ENCODE measurements around the gene ZSCAN5B. TPM values are rescaled to one million over a fixed set of nuclear protein-coding genes. Genes with fewer than 3 reads are reported as not detected.

The ZSCAN5B gene
- total RNA-seq, 2 donors from 2014 or later = not detected

DNA sequence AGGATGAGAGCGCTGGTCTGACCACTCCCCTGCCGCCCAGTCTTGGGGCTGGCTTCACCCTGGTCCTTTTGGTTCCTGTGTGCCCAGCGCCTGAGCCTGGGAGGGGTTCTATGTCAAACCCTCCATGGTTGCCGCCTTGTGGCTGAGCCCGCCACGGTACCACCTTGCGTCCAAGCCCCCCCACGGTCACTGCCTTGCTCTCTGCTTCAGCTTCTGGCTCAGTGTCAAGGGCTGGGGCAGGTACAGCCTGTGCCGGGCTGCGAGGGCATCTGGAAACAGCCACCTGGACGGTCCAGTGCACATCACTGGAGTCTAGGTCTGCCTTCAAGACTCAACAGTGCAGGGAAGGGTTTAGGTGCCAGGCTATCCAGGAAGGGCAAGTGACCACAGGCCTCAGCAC is 36.0 kb downstream of the ZSCAN5B start:
- no peak for DNase-seq
- H3K4me3 Mint-ChIP-seq = no peak overlapping the region
- no peaks in the 10 kb centered on the region for H3K27me3 Mint-ChIP-seq (ENCODE audit: insufficient read depth)
- no peak overlapping the region for H3K27ac ChIP-seq (ENCODE audit: low read depth, low read length)
- peaks cover 12% of the 10 kb centered on the region for H3K36me3 Mint-ChIP-seq (ENCODE audit: low read depth)
- H3K27ac Mint-ChIP-seq = no peak overlapping the region
- no peaks in the 10 kb centered on the region for H3K9me3 Mint-ChIP-seq
- H3K36me3 ChIP-seq (ENCODE audit: control insufficient read depth, insufficient read depth, low read length) = peaks cover 11% of the 10 kb centered on the region
- no peaks in the 10 kb centered on the region for H3K27me3 ChIP-seq (ENCODE audit: control insufficient read depth, insufficient read depth, low read length, poor library complexity, severe bottlenecking)
- H3K9ac ChIP-seq (ENCODE audit: extremely low read depth, low read length, poor library complexity, severe bottlenecking) = no peak overlapping the region
- no peaks in the 10 kb centered on the region for H3K4me1 Mint-ChIP-seq
- H3K9me3 ChIP-seq (ENCODE audit: control insufficient read depth, low read length) = no peaks in the 10 kb centered on the region
- H3K4me1 ChIP-seq (ENCODE audit: control insufficient read depth, insufficient read depth, low read length) = no peaks in the 10 kb centered on the region
- TF ChIP-seq, protein P1, sequence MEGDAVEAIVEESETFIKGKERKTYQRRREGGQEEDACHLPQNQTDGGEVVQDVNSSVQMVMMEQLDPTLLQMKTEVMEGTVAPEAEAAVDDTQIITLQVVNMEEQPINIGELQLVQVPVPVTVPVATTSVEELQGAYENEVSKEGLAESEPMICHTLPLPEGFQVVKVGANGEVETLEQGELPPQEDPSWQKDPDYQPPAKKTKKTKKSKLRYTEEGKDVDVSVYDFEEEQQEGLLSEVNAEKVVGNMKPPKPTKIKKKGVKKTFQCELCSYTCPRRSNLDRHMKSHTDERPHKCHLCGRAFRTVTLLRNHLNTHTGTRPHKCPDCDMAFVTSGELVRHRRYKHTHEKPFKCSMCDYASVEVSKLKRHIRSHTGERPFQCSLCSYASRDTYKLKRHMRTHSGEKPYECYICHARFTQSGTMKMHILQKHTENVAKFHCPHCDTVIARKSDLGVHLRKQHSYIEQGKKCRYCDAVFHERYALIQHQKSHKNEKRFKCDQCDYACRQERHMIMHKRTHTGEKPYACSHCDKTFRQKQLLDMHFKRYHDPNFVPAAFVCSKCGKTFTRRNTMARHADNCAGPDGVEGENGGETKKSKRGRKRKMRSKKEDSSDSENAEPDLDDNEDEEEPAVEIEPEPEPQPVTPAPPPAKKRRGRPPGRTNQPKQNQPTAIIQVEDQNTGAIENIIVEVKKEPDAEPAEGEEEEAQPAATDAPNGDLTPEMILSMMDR (conservative IDR thresholded peaks at IDR 0.05) = no peak
- H3K4me3 ChIP-seq (ENCODE audit: low read length) = no peak overlapping the region
- 94 to 100% methylated on average over 4 to 11 of the region's 11 CpGs for WGBS, 2 experiments (ENCODE audit: insufficient coverage in 1 of 2, insufficient read length in 1 of 2)

DNA sequence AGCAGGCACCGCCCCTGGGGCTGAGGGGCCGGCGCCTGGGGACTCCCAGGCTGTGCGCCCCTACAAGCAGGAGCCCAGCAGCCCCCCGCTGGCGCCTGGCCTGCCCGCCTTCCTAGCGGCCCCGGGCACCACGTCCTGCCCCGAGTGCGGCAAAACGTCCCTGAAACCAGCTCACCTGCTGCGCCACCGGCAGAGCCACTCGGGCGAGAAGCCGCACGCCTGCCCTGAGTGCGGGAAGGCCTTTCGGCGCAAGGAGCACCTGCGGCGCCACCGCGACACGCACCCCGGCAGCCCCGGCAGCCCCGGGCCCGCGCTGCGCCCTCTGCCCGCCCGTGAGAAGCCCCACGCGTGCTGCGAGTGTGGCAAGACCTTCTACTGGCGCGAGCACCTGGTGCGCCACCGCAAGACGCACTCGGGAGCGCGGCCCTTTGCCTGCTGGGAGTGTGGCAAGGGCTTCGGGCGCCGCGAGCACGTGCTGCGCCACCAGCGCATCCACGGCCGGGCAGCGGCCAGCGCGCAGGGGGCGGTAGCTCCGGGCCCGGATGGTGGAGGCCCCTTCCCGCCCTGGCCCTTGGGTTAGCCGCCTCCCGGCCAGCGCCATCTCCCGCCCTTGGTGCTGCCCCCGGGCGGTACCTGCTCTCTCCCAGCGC is 37.8 kb downstream of the ZSCAN5B start:
- no peaks in the 10 kb centered on the region for H3K27me3 ChIP-seq (ENCODE audit: control insufficient read depth, insufficient read depth, low read length, poor library complexity, severe bottlenecking)
- peaks cover 29% of the 10 kb centered on the region for H3K36me3 Mint-ChIP-seq (ENCODE audit: low read depth)
- H3K36me3 ChIP-seq (ENCODE audit: control insufficient read depth, insufficient read depth, low read length) = peaks cover 27% of the 10 kb centered on the region
- no peak overlapping the region for H3K27ac Mint-ChIP-seq
- no peak overlapping the region for H3K9ac ChIP-seq (ENCODE audit: extremely low read depth, low read length, poor library complexity, severe bottlenecking)
- no peak for DNase-seq
- TF ChIP-seq, protein P1 (conservative IDR thresholded peaks at IDR 0.05) = no peak
- H3K4me1 Mint-ChIP-seq = no peaks in the 10 kb centered on the region
- WGBS, 2 experiments (ENCODE audit: insufficient coverage in 1 of 2, insufficient read length in 1 of 2) = 97% methylated on average over 53 to 69 of the region's 69 CpGs
- no peaks in the 10 kb centered on the region for H3K4me1 ChIP-seq (ENCODE audit: control insufficient read depth, insufficient read depth, low read length)
- H3K9me3 Mint-ChIP-seq = no peaks in the 10 kb centered on the region
- no peaks in the 10 kb centered on the region for H3K9me3 ChIP-seq (ENCODE audit: control insufficient read depth, low read length)
- no peaks in the 10 kb centered on the region for H3K27me3 Mint-ChIP-seq (ENCODE audit: insufficient read depth)
- H3K4me3 ChIP-seq (ENCODE audit: low read length) = no peak overlapping the region
- no peak overlapping the region for H3K4me3 Mint-ChIP-seq
- no peak overlapping the region for H3K27ac ChIP-seq (ENCODE audit: low read depth, low read length)

DNA sequence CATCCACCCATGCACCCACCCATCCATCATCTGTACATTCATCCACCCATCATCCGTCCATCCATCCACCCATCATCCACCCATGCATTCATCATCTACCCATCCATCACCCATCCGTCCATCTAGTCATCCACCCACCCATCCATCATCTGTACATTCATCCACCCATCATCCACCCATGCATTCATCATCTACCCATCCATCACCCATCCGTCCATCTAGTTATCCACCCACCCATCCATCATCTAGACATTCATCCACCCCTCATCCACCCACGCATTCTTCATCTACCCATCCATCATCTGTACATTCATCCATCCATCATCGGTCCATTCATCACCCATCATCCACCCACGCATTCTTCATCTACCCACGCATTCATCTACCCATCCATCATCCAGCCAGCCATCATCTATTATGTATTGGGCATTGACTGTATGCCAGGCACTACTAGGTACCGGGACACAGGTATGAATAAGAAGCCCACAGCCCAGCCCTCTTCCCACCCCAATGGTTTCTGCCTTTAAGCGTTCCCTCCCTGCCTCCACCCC is 38.5 kb downstream of the ZSCAN5B start:
- peaks cover 29% of the 10 kb centered on the region for H3K36me3 Mint-ChIP-seq (ENCODE audit: low read depth)
- no peaks in the 10 kb centered on the region for H3K27me3 Mint-ChIP-seq (ENCODE audit: insufficient read depth)
- no peaks in the 10 kb centered on the region for H3K4me1 Mint-ChIP-seq
- peaks cover 30% of the 10 kb centered on the region for H3K36me3 ChIP-seq (ENCODE audit: control insufficient read depth, insufficient read depth, low read length)
- H3K9me3 Mint-ChIP-seq = no peaks in the 10 kb centered on the region
- H3K4me3 ChIP-seq (ENCODE audit: low read length) = no peak overlapping the region
- H3K4me1 ChIP-seq (ENCODE audit: control insufficient read depth, insufficient read depth, low read length) = no peaks in the 10 kb centered on the region
- no peak for DNase-seq
- no peak overlapping the region for H3K27ac ChIP-seq (ENCODE audit: low read depth, low read length)
- no peak overlapping the region for H3K9ac ChIP-seq (ENCODE audit: extremely low read depth, low read length, poor library complexity, severe bottlenecking)
- H3K9me3 ChIP-seq (ENCODE audit: control insufficient read depth, low read length) = no peaks in the 10 kb centered on the region
- H3K27me3 ChIP-seq (ENCODE audit: control insufficient read depth, insufficient read depth, low read length, poor library complexity, severe bottlenecking) = no peaks in the 10 kb centered on the region
- 77 to 92% methylated on average over 7 to 9 of the region's 9 CpGs for WGBS, 2 experiments (ENCODE audit: insufficient coverage in 1 of 2, insufficient read length in 1 of 2)
- H3K27ac Mint-ChIP-seq = no peak overlapping the region
- TF ChIP-seq, protein P1 (conservative IDR thresholded peaks at IDR 0.05) = no peak
- H3K4me3 Mint-ChIP-seq = no peak overlapping the region

All from endodermal cell (in vitro differentiated cells).